ENCODE measurements around the gene UMAD1.

The UMAD1 gene

GRCh38 chr7:7761340-7761973 is 120.9 kb downstream of the UMAD1 start:
- peaks cover 13% of the 10 kb centered on the region for H3K4me1 Mint-ChIP-seq (ENCODE audit: low read depth)
- no peaks in the 10 kb centered on the region for H3K9me3 Mint-ChIP-seq
- H3K4me3 Mint-ChIP-seq = peak overlapping the region; percentile 76
- no peaks in the 10 kb centered on the region for H3K27me3 Mint-ChIP-seq
- no peaks in the 10 kb centered on the region for H3K36me3 Mint-ChIP-seq (ENCODE audit: low read depth)
- intact Hi-C loops (cut with micrococcal nuclease) = loop anchor here (2.0 to 5.0 kb wide), 2 partner anchors 164 to 455 kb away; no protein-coding TSS in a partner anchor
- peak overlapping the region; percentile 49 for H3K27ac Mint-ChIP-seq

DNA sequence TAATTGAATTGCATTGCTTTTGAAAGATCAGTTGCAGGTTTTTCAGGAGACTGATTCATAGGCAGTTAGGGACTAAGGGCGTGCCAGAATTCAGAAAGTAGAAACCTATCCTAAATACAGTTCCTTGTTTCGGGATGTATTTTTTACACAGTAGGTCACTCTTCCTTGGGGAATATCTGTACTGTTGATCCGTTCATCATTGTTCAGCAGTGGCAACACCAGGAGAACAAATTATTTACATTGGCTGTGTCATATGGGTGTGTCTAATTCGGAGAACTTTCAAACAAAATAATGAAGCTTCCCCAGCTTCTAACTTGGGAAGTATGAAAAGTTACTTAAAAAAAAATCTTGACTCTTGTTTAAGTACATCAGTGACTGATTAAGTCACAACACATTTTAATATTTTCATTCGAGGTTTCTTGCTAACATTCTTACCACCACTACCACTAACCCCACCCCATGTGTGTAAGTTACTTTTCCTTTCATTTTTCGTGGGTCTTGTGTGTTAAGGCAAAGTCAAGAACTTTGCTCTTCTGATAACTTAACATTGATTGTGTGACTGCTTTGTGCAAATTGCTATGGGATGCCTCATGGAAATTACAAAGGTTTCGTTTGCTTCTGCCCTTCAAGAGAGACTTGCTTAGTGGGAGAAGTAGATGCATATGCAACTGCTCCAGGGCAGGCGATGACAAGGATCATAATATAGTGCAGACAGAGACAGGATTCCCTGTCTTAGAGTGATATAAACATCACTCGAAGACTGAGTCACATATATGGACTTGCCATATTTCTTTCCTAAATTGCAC is 121.6 kb downstream of the UMAD1 start:
- Mint-ChIP-seq H3K27ac (peak overlapping the region; percentile 49), H3K4me1 (ENCODE audit: low read depth) (peaks cover 9% of the 10 kb centered on the region), H3K4me3 (peak overlapping the region; percentile 76), H3K9me3 (no peaks in the 10 kb centered on the region), H3K27me3 (no peaks in the 10 kb centered on the region), H3K36me3 (ENCODE audit: low read depth) (no peaks in the 10 kb centered on the region)
- intact Hi-C loops (cut with micrococcal nuclease) = loop anchor here (2.0 to 5.0 kb wide), 2 partner anchors 165 to 455 kb away; no protein-coding TSS in a partner anchor

DNA sequence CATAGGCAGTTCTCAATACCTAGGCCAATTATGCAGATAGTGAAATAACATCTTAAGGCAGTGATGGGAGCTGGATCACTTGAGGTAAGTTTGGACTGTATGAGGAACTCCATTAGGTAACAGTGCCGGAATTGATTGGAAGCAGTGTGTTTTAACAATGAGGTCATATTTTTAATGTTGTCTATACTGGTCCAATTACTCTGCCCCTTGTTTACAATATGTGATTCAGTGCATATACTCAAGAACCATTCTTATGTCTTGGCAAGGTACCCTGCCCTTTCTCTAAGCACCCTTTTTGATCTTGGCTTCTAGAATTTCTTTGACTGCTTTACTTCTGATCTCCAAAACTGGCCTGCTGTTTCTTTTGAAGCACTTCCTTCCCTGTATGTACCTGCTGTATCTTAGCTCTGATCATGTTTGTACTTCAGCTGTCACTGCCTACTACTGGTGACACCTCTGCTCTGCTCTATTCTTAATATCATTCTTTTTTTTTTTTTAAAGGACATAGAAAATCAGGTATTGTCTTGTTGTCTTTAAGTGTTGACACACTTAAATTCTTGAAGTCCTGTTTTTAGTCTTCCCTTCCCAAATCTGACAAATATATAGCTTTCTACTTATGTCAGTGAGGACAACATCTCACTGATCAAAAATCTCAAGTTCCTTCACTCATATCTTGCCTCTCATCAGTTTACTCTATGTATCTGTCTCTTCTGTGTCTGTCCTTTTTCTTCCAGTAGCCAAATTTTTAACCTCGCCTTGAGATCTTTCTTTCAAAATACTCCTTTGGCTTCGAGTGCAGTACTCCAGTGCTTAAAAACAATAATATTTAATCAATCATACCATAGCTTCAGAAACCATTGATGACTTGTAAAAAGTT is 124.2 kb downstream of the UMAD1 start:
- Mint-ChIP-seq H3K9me3 (no peaks in the 10 kb centered on the region), H3K4me1 (ENCODE audit: low read depth) (peaks cover 13% of the 10 kb centered on the region), H3K4me3 (no peak overlapping the region), H3K27ac (peak overlapping the region; percentile 7), H3K27me3 (no peaks in the 10 kb centered on the region), H3K36me3 (ENCODE audit: low read depth) (no peaks in the 10 kb centered on the region)
- intact Hi-C loops (cut with micrococcal nuclease) = loop anchor here (5.0 kb wide), 1 partner anchor 167 kb away; no protein-coding TSS in a partner anchor

GRCh38 chr7:7765422-7765821 is 124.9 kb downstream of the UMAD1 start:
- H3K27ac Mint-ChIP-seq = no peak overlapping the region
- no peaks in the 10 kb centered on the region for H3K27me3 Mint-ChIP-seq
- intact Hi-C loops (cut with micrococcal nuclease) = no loop called here
- H3K4me3 Mint-ChIP-seq = no peak overlapping the region
- peaks cover 13% of the 10 kb centered on the region for H3K4me1 Mint-ChIP-seq (ENCODE audit: low read depth)
- H3K9me3 Mint-ChIP-seq = no peaks in the 10 kb centered on the region
- H3K36me3 Mint-ChIP-seq (ENCODE audit: low read depth) = no peaks in the 10 kb centered on the region

DNA sequence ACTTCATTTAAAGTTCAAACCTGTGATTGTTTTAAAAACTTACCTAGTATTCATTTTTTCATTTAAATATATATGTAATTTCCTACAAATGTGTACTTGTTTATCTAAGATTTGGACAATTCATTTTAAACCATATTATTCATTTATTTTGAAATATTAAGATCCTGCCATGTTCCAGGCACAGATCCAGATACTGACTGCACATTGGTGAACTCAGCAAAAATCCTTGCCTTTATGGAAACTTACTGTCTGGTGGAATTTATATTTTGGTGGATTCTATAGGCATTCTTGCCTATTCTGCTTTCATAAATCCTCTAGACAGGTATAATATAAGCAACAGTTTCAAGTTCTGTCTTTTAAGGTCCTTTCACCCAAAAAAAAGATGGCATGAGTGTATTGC is 126.1 kb downstream of the UMAD1 start:
- Mint-ChIP-seq H3K36me3 (ENCODE audit: low read depth) (no peaks in the 10 kb centered on the region), H3K27me3 (no peaks in the 10 kb centered on the region), H3K4me3 (no peak overlapping the region), H3K4me1 (ENCODE audit: low read depth) (peaks cover 8% of the 10 kb centered on the region), H3K9me3 (no peaks in the 10 kb centered on the region), H3K27ac (no peak overlapping the region)
- intact Hi-C loops (cut with micrococcal nuclease) = no loop called here

DNA sequence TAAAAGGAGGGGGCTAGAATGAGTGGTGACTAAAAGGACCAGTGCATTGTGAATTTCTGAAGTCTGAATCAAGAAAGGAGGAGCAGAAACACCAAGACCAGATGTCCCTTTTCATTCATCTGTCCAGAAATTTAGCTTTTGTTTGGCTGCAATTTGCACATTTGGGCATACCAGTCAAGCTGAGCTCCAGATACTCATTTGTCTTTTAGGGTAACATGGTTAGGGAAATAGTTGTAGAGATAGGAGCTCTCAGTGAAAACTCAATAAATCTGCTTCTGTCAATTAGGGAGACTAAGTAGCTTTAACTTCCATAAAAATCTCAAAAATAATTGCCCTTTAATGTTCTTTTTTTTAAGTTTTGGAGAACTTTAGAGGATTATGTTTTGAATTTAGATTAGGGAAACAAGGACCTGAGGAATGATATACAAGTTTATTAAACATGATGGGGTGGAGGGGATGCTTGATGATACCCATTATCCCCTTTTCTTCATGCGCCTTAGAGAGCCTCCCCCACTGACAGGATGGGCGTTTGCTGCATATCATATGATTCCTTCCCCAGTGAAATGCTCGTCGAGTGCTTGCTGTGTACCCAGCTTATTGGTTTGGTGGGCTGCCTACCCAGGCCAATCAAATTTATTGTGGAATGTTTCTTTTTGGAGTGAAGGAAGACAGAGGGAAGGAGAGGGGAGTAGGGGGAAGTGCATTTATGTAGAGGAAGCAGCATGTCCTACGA is 128.6 kb downstream of the UMAD1 start:
- peaks cover 9% of the 10 kb centered on the region for H3K4me1 Mint-ChIP-seq (ENCODE audit: low read depth)
- H3K9me3 Mint-ChIP-seq = no peaks in the 10 kb centered on the region
- no peaks in the 10 kb centered on the region for H3K36me3 Mint-ChIP-seq (ENCODE audit: low read depth)
- H3K4me3 Mint-ChIP-seq = no peak overlapping the region
- no peaks in the 10 kb centered on the region for H3K27me3 Mint-ChIP-seq
- no peak overlapping the region for H3K27ac Mint-ChIP-seq
- intact Hi-C loops (cut with micrococcal nuclease) = no loop called here

DNA sequence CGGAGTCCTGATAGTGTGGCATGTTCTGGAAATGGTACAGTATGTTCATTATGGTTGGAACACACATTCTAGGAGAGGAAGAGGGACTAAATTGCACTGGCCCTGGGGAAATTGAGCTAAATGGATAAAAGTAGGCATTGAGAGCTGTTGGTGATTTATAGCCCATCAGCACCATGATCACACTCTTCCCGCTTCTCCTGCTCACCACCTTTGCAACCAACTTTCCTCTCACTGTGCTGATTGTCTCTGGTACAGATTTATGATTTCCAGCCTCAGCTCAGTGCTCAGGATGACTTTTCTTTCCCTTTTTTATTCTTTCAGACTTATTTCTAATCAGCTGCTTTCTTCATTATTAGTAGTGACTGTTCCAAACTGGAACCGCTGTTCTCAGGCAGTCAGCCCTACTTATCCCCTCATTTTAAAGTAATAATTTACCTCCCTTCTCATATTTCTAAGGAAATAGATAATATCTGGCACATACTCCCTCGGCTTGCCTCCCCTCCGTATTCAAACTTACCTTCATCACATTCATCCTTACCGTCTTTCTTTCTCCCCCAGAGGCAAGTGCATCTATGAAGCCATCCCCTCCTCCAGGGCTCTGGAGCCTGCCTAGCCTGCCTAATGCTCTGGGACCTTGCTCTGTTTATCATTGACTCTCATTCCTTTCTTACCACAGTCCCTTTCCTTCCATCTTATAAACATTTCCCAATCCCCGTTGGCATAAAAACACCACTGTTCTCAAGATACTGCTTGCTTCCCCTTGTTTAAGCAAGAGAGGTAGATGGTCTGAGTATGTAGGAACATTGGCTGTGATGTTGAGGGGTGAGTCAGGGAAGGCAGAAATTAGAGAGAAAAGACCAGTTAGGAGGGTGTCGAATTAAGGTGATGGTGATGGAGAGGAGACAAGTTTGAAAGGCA is 129.4 kb downstream of the UMAD1 start:
- H3K4me1 Mint-ChIP-seq (ENCODE audit: low read depth) = peaks cover 11% of the 10 kb centered on the region
- no peaks in the 10 kb centered on the region for H3K9me3 Mint-ChIP-seq
- intact Hi-C loops (cut with micrococcal nuclease) = no loop called here
- H3K27me3 Mint-ChIP-seq = no peaks in the 10 kb centered on the region
- H3K27ac Mint-ChIP-seq = no peak overlapping the region
- H3K4me3 Mint-ChIP-seq = no peak overlapping the region
- no peaks in the 10 kb centered on the region for H3K36me3 Mint-ChIP-seq (ENCODE audit: low read depth)

GRCh38 chr7:7771452-7771851 is 130.9 kb downstream of the UMAD1 start:
- no peaks in the 10 kb centered on the region for H3K36me3 Mint-ChIP-seq (ENCODE audit: low read depth)
- no peaks in the 10 kb centered on the region for H3K27me3 Mint-ChIP-seq
- H3K9me3 Mint-ChIP-seq = no peaks in the 10 kb centered on the region
- intact Hi-C loops (cut with micrococcal nuclease) = no loop called here
- H3K27ac Mint-ChIP-seq = no peak overlapping the region
- H3K4me3 Mint-ChIP-seq = no peak overlapping the region
- H3K4me1 Mint-ChIP-seq (ENCODE audit: low read depth) = peaks cover 11% of the 10 kb centered on the region

DNA sequence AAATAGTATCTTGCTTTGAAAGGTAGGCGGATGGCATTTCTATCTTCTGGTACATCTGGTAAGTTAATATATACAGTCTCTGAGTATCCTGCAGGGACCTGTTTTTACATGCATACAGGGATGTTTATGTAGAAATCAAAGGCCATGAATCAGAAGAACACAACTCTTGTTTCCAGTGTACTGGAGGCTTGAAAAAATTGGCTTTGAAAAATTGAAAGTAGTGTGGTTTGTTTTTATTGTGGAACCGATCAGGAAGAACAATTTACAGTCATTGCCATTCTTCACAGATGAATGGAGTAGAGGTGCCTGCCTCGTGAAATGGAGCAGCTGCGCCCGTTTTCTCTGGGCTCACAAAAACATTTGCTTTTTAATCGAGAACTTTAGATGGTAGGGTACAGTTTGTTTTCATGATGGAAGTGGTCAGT is 131.9 kb downstream of the UMAD1 start:
- H3K36me3 Mint-ChIP-seq (ENCODE audit: low read depth) = no peaks in the 10 kb centered on the region
- H3K4me1 Mint-ChIP-seq (ENCODE audit: low read depth) = peaks cover 11% of the 10 kb centered on the region
- no peak overlapping the region for H3K27ac Mint-ChIP-seq
- H3K4me3 Mint-ChIP-seq = no peak overlapping the region
- no peaks in the 10 kb centered on the region for H3K9me3 Mint-ChIP-seq
- H3K27me3 Mint-ChIP-seq = no peaks in the 10 kb centered on the region
- intact Hi-C loops (cut with micrococcal nuclease) = no loop called here

GRCh38 chr7:7773334-7774309 is 133.1 kb downstream of the UMAD1 start:
- H3K4me3 Mint-ChIP-seq = no peak overlapping the region
- H3K36me3 Mint-ChIP-seq (ENCODE audit: low read depth) = no peaks in the 10 kb centered on the region
- H3K4me1 Mint-ChIP-seq (ENCODE audit: low read depth) = peaks cover 6% of the 10 kb centered on the region
- intact Hi-C loops (cut with micrococcal nuclease) = no loop called here
- no peak overlapping the region for H3K27ac Mint-ChIP-seq
- no peaks in the 10 kb centered on the region for H3K27me3 Mint-ChIP-seq
- no peaks in the 10 kb centered on the region for H3K9me3 Mint-ChIP-seq

DNA sequence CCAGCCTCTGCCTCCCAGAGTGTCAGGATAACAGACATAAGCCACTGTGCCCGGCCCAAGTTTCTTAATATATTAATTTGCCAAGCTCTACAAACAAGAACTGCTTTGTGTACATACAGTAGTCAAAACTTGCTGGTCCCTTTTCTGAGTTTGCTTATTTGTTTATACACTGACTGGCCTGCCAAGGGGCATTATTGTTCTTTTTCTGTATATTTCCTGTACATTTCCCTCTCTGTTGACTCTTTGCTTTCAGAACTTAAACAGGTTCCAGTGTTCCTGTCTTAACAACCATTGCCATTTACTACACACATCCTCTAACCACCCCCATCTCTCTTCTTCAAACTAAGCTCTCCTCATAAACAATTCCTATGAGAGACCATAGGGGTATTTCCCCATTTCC is 139.3 kb downstream of the UMAD1 start:
- Mint-ChIP-seq H3K4me3 (no peak overlapping the region), H3K27me3 (no peaks in the 10 kb centered on the region), H3K27ac (no peak overlapping the region), H3K9me3 (no peaks in the 10 kb centered on the region), H3K4me1 (ENCODE audit: low read depth) (peaks cover 7% of the 10 kb centered on the region), H3K36me3 (ENCODE audit: low read depth) (no peaks in the 10 kb centered on the region)
- intact Hi-C loops (cut with micrococcal nuclease) = no loop called here

DNA sequence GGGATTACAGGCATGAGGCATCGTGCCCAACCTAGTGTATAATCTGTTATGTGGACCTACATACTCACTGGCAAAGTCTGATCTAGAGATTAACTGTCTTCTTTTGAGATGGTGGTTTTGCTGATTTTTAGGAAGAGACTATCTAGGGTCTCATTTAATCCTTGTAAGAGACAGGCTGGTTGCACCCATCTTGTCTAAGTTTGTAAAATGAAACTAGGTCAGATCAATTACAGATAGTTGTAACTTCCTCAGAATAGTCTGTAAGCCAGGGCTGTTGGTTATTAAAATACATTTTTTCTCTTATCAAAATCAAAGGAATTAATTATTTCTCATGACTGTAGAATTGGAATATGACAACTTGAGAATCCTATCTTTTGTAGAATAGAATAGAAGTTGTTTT is 142.4 kb downstream of the UMAD1 start:
- Mint-ChIP-seq H3K27me3 (no peaks in the 10 kb centered on the region), H3K9me3 (no peaks in the 10 kb centered on the region), H3K36me3 (ENCODE audit: low read depth) (no peaks in the 10 kb centered on the region), H3K4me1 (ENCODE audit: low read depth) (peaks cover 7% of the 10 kb centered on the region), H3K27ac (no peak overlapping the region), H3K4me3 (no peak overlapping the region)
- intact Hi-C loops (cut with micrococcal nuclease) = no loop called here

All from dendritic cell treated with granulocyte-macrophage colony-stimulating factor and Interleukin-4, amounts not matched to agents 40 ng/mL and 50 ng/mL, for 4 days (primary cell).